HepG2 (cell line): ENCODE results near the gene SCN8A. TPM values are rescaled to one million over a fixed set of nuclear protein-coding genes. Genes with fewer than 3 reads are reported as not detected.

Experiments
- ATAC-seq: fragments of 200-7000 bp; cut with Tn5 transposase; 3 replicates; pipeline ENCODE4 v1.9.1; 2020; ENCODE audit warnings: mild to moderate bottlenecking, moderate library complexity
- BruUV-seq: library from RNA; stranded (reverse); fragments of 400-500 nt; replicated peaks from 2 replicates; lab custom pipeline; 2021; lab: Mats Ljungman, UMichigan
- CTCF ChIA-PET: fragments of 300-600 bp; formaldehyde crosslinking; extraction: SDS; loops from one replicate; lab custom pipeline; 2021; ENCODE audit warnings: low total read pairs, inconsistent platforms, low intra/inter-chr PET ratio; lab: Yijun Ruan, JAX
- POLR2A ChIA-PET: fragments of 350-600 bp; sonication (Branson Sonifier 250); formaldehyde crosslinking; loops from one replicate; lab custom pipeline; 2020; ENCODE audit warnings: antibody characterized with exemption, inconsistent platforms; lab: Yijun Ruan, JAX
- DNase-seq: peaks from one replicate; pipeline ENCODE4 v3.0.0-alpha.2; 2015; ENCODE audit warnings: low spot score
- FAIRE-seq: peaks from 3 replicates; lab custom pipeline; 2011; peaks lifted over from hg19 to GRCh38; lab: Jason Lieb, UNC
- H2AFZ ChIP-seq: one replicate; pipeline ENCODE4 v1.6.1; 2011; ENCODE audit warnings: low read length, inconsistent platforms
- H3K27ac ChIP-seq: fragments of 300-600 bp; 3 replicates; pipeline ENCODE4 v1.8.0; 2011; ENCODE audit warnings: mixed run types, mild to moderate bottlenecking, mixed read lengths, low read length, inconsistent platforms; ENCODE audit not compliant: insufficient read depth; ENCODE audit errors: extremely low read length
- H3K27me3 ChIP-seq, 2 experiments: fragments of 200-600 bp in 1 of 2; 2 replicates in 1 of 2; 3 replicates in 1 of 2; pipeline versions ENCODE4 v1.6.0 to v1.8.0; 2011; ENCODE audit warnings: low read length in 2 of 2, mild to moderate bottlenecking in 2 of 2, moderate library complexity in 2 of 2, inconsistent platforms in 1 of 2; ENCODE audit not compliant: insufficient read depth in 2 of 2, control insufficient read depth in 1 of 2
- H3K36me3 ChIP-seq, 2 experiments: fragments of 200-600 bp in 1 of 2; replicated peaks in 1 of 2; 2 replicates in 1 of 2; 3 replicates in 1 of 2; pipeline versions ENCODE4 v1.5.1 to v1.8.0; 2011; ENCODE audit warnings: low read length in 2 of 2, inconsistent platforms in 1 of 2; ENCODE audit not compliant: insufficient read depth in 2 of 2, control insufficient read depth in 1 of 2
- H3K4me1 ChIP-seq: 2 replicates; pipeline ENCODE4 v1.5.1; 2012; ENCODE audit warnings: low read length, inconsistent platforms; ENCODE audit not compliant: insufficient read depth
- H3K4me2 ChIP-seq: 2 replicates; pipeline ENCODE4 v1.6.0; 2011; ENCODE audit warnings: low read depth, low read length, inconsistent platforms
- H3K4me3 ChIP-seq, 3 experiments: fragments of 200-600 bp in 1 of 3; sonication (generic), shearing (Covaris generic) in 1 of 3; replicated peaks in 1 of 3; 2 replicates each; pipeline ENCODE4 v1.5.1; 2011 to 2016; ENCODE audit warnings: low read length in 3 of 3, inconsistent platforms in 2 of 3, low read depth in 2 of 3, mild to moderate bottlenecking in 2 of 3, control low read depth in 1 of 3, mixed read lengths in 1 of 3; ENCODE audit not compliant: insufficient read depth in 1 of 3
- H3K79me2 ChIP-seq: one replicate; pipeline ENCODE4 v1.6.1; 2011; ENCODE audit warnings: low read length, inconsistent platforms; ENCODE audit not compliant: insufficient read depth
- H3K9ac ChIP-seq: 2 replicates; pipeline ENCODE4 v1.6.0; 2011; ENCODE audit warnings: mild to moderate bottlenecking, low read depth, low read length, inconsistent platforms; ENCODE audit not compliant: insufficient read depth
- H3K9me3 ChIP-seq: 2 replicates; pipeline ENCODE4 v1.5.1; 2012; ENCODE audit warnings: mild to moderate bottlenecking, low read length
- H4K20me1 ChIP-seq: 2 replicates; pipeline ENCODE4 v1.6.0; 2011; ENCODE audit warnings: inconsistent platforms, mild to moderate bottlenecking, low read length, moderate library complexity; ENCODE audit not compliant: insufficient read depth
- E2F5 ChIP-seq: sonication (generic); formaldehyde crosslinking; conservative IDR thresholded peaks from 2 replicates; pipeline ENCODE4 v1.4.0; 2020; ENCODE audit warnings: missing genetic modification reagents
- EED ChIP-seq: sonication (generic); formaldehyde crosslinking; IDR thresholded peaks from 2 replicates; pipeline ENCODE4 v1.5.0; 2020; ENCODE audit warnings: mild to moderate bottlenecking, missing genetic modification reagents
- GMEB1 ChIP-seq: sonication (generic); formaldehyde crosslinking; IDR thresholded peaks from 2 replicates; pipeline ENCODE4 v1.5.1; 2020; ENCODE audit warnings: missing genetic modification reagents, mild to moderate bottlenecking, borderline replicate concordance
- IRX3 ChIP-seq: sonication (generic); formaldehyde crosslinking; IDR thresholded peaks from 2 replicates; pipeline ENCODE4 v1.8.1; 2023; ENCODE audit warnings: mild to moderate bottlenecking, low read depth, missing genetic modification reagents, borderline replicate concordance
- MYNN ChIP-seq: sonication (generic); formaldehyde crosslinking; IDR thresholded peaks from 2 replicates; pipeline ENCODE4 v1.4.0; 2020; ENCODE audit warnings: mild to moderate bottlenecking, low read depth, missing genetic modification reagents
- NAIF1 ChIP-seq: sonication (generic); formaldehyde crosslinking; IDR thresholded peaks from 2 replicates; pipeline ENCODE4 v1.5.0; 2020; ENCODE audit warnings: mild to moderate bottlenecking, missing genetic modification reagents, borderline replicate concordance
- NFYB ChIP-seq: sonication (generic); formaldehyde crosslinking; IDR thresholded peaks from 2 replicates; pipeline ENCODE4 v1.4.0; 2020; ENCODE audit warnings: missing genetic modification reagents
- RARA ChIP-seq: IDR thresholded peaks from 2 replicates; pipeline ENCODE4 v1.6.1; 2016; ENCODE audit warnings: missing genetic modification reagents, missing compliant biosample characterization
- RFXANK ChIP-seq: IDR thresholded peaks from 2 replicates; pipeline ENCODE4 v1.6.1; 2016
- TMF1 ChIP-seq: sonication (generic); formaldehyde crosslinking; IDR thresholded peaks from 2 replicates; pipeline ENCODE4 v1.8.1; 2022; ENCODE audit warnings: low read depth, missing genetic modification reagents
- ZBTB3 ChIP-seq: sonication (generic); formaldehyde crosslinking; IDR thresholded peaks from 2 replicates; pipeline ENCODE4 v1.4.0; 2020; ENCODE audit warnings: low read depth, mild to moderate bottlenecking, moderate library complexity, missing genetic modification reagents, borderline replicate concordance
- ZNF280B ChIP-seq: sonication (generic); formaldehyde crosslinking; IDR thresholded peaks from 2 replicates; pipeline ENCODE4 v1.5.0; 2020; ENCODE audit warnings: missing genetic modification reagents, mild to moderate bottlenecking, borderline replicate concordance
- ZNF460 ChIP-seq: sonication (generic); formaldehyde crosslinking; IDR thresholded peaks from 2 replicates; pipeline ENCODE4 v1.5.1; 2020; ENCODE audit warnings: missing genetic modification reagents, mild to moderate bottlenecking, borderline replicate concordance
- ZNF468 ChIP-seq: sonication (generic); formaldehyde crosslinking; IDR thresholded peaks from 2 replicates; pipeline ENCODE4 v1.8.0; 2022; ENCODE audit warnings: mild to moderate bottlenecking, moderate library complexity, missing genetic modification reagents
- ZNF546 ChIP-seq: sonication (generic); formaldehyde crosslinking; conservative IDR thresholded peaks from 2 replicates; pipeline ENCODE4 v1.8.1; 2023; ENCODE audit warnings: mild to moderate bottlenecking, missing genetic modification reagents
- ZNF552 ChIP-seq: sonication (generic); formaldehyde crosslinking; IDR thresholded peaks from 2 replicates; pipeline ENCODE4 v1.9.0; 2022; ENCODE audit warnings: missing genetic modification reagents, mild to moderate bottlenecking, borderline replicate concordance
- ZNF572 ChIP-seq: sonication (generic); formaldehyde crosslinking; IDR thresholded peaks from 2 replicates; pipeline ENCODE4 v1.5.1; 2020; ENCODE audit warnings: mild to moderate bottlenecking, missing genetic modification reagents
- WGBS: methylation state at CpG from one replicate; pipeline ENCODE4 v1.1.6; 2017; ENCODE audit warnings: low lambda C conversion rate; 5-methylcytosine and 5-hydroxymethylcytosine counted together
- in situ Hi-C: cut with HindIII; loops from 2 replicates; pipeline ENCODE4 v1.10.0; 2017; ENCODE audit warnings: low pct_unique_long_range_greater_than_20kb; ENCODE audit not compliant: extremely low pct_ligation_motif_present
- intact Hi-C: fragments of 100-400 bp; cut with micrococcal nuclease; formaldehyde crosslinking; loops from one replicate; pipeline ENCODE4 v1.10.0; 2022; ENCODE audit not compliant: unreplicated experiment
- polyA plus RNA-seq, 8 experiments: library from polyadenylated mRNA; depleted of rRNA in 3 of 8; stranded (reverse) in 7 of 8; unstranded in 1 of 8; fragments of >200 nt; fragmentation: Illumina TruSeq in 4 of 8; extraction: Trizol in 4 of 8; gene quantifications; 2 replicates each; pipeline versions ENCODE4 v1.2.1 to v1.2.3, GENCODE V29; 2011 to 2016; ENCODE audit warnings: low read depth in 4 of 8, missing spikeins in 1 of 8, mixed read lengths in 1 of 8; ENCODE audit not compliant: insufficient read depth in 1 of 8
- total RNA-seq, 5 experiments: library from RNA; depleted of rRNA; stranded (reverse); fragments of >200 nt; fragmentation: Illumina TruSeq; extraction: Trizol; gene quantifications; 2 replicates each; pipeline ENCODE4 v1.2.3, GENCODE V29; 2016; ENCODE audit warnings: low read depth in 1 of 5

SCN8A gene
- total and polyA plus RNA-seq, 2 of the 13 experiments (the other 11 are each of a cell fraction or from before 2014, with no cell fraction given): 0.57 to 1.4 TPM

GRCh38 chr12:51837286-51837685 lies 246.3 kb downstream of the SCN8A start:
- FAIRE-seq (no peak), DNase-seq (no peak), ATAC-seq (no peak)
- intact Hi-C loops: no loop called here
- H2AFZ ChIP-seq: no peak overlapping the region
- no TSS peak for BruUV-seq
- no peak overlapping the region for H3K4me3 ChIP-seq
- TF ChIP-seq TMF1 (CRISPR knock-in tag): no peak
- TF ChIP-seq EED (CRISPR knock-in tag): no peak
- TF ChIP-seq IRX3: no peak
- no peak for TF ChIP-seq E2F5 (CRISPR knock-in tag)
- TF ChIP-seq MYNN (CRISPR knock-in tag): no peak
- H3K27ac ChIP-seq: no peak overlapping the region
- no peaks in the 10 kb centered on the region for H3K9me3 ChIP-seq
- H3K79me2 ChIP-seq: no peaks in the 10 kb centered on the region
- 37% methylated on average over 4 of the region's 7 CpGs for WGBS
- ChIA-PET CTCF (no interaction called here), POLR2A (no interaction called here)
- H3K4me1 ChIP-seq: no peaks in the 10 kb centered on the region
- no peak overlapping the region for H3K9ac ChIP-seq
- no peak overlapping the region for H3K4me2 ChIP-seq
- H3K36me3 ChIP-seq: no peaks in the 10 kb centered on the region
- no peaks in the 10 kb centered on the region; a peak in 1 of 5 replicates for H3K27me3 ChIP-seq
- H4K20me1 ChIP-seq: no peaks in the 10 kb centered on the region
- in situ Hi-C loops: no loop called here

GRCh38 chr12:51838036-51838435 lies 247.0 kb downstream of the SCN8A start:
- intact Hi-C loops (no loop called here), in situ Hi-C loops (no loop called here)
- Histone ChIP-seq H4K20me1 (no peaks in the 10 kb centered on the region), H3K79me2 (no peaks in the 10 kb centered on the region), H2AFZ (no peak overlapping the region), H3K4me3 (no peak overlapping the region), H3K4me1 (no peaks in the 10 kb centered on the region), H3K27me3 (no peaks in the 10 kb centered on the region; a peak in 1 of 5 replicates), H3K9me3 (no peaks in the 10 kb centered on the region), H3K4me2 (no peak overlapping the region), H3K36me3 (no peaks in the 10 kb centered on the region), H3K9ac (no peak overlapping the region), H3K27ac (no peak overlapping the region)
- DNase-seq (no peak), FAIRE-seq (no peak), ATAC-seq (no peak)
- BruUV-seq: no TSS peak
- ChIA-PET CTCF (no interaction called here), POLR2A (no interaction called here)
- 40% methylated on average over 1 of the region's 4 CpGs for WGBS
- no peak for TF ChIP-seq ZNF546
- no peak for TF ChIP-seq RFXANK (CRISPR knock-in tag)
- TF ChIP-seq ZBTB3 (CRISPR knock-in tag): no peak
- no peak for TF ChIP-seq GMEB1
- no peak for TF ChIP-seq ZNF468
- TF ChIP-seq ZNF280B (CRISPR knock-in tag): no peak
- no peak for TF ChIP-seq ZNF572 (CRISPR knock-in tag)
- no peak for TF ChIP-seq RARA
- TF ChIP-seq NFYB (CRISPR knock-in tag): no peak
- no peak for TF ChIP-seq ZNF460 (CRISPR knock-in tag)
- no peak for TF ChIP-seq ZNF552
- no peak for TF ChIP-seq NAIF1 (CRISPR knock-in tag)
